NCI-H1694 (cell line): ENCODE measurements around the gene SELENOF.
A peak's percentile ranks its signal among the peaks of the same experiment; 100 is the strongest.
"Not testable (repeated sequence)": the region's sequence is repeated elsewhere in the genome, so short reads cannot be mapped to it uniquely, and the experiment has no call there.

Experiments used
- DNase-seq: peaks from one replicate; lab custom pipeline; 2025; lab: John Stamatoyannopoulos, UW

The SELENOF gene

DNA sequence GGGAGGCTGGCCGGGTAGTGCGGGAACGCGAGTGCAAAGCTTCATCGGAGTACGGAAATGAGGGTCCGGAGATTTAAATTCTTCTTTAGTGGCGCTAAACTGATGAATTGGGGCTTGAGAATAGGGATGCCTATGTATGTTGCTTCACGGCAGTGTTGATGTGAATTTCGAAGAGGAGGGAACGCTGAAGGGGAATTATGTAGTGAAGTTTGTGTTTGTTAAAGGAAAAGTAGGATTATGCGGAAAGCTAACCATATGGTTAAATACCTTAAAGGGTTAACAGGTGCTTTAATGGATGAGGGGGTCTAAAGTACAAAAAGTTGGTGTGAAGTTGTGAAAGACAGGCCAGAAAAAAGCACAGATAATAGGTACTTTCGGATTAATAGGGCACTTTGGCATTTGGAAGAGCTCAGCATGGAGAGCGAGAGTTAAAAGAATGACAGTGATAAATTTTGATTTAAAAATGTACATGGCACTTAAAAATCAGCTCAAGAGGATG lies 1.9 kb upstream of the SELENOF start:
- no peak for DNase-seq

DNA sequence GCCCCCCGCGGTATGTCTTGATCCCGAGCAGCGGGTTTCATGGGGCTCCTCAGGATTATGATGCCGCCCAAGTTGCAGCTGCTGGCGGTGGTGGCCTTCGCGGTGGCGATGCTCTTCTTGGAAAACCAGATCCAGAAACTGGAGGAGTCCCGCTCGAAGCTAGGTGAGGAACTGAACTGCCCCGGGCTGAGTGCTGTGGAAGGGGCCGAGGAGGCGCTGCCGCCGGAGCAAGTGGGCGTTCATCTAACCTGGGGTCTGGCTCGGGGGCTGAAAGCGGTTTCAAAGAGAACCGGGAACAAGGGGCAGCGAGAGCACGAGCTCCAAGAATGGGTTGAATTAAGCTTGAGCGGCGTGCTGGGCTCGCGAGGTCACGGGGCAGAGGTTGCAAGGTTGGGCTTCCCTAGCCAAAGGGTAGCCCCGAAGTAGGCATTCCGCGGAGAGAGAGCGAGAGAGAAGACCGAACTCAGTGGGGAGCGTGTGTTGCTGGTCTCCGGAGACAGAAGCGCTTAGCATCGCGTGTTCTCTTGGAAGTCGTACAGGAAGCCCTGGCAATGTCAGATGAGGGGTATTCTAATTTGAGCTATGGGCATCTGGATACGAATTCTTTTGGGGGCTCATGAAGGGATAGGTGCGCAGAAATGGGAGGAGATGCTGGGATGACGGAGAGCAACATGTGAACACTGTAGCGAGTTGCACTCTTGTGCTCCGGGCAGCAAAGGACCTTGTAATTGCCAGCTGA lies 1.2 kb upstream of the SELENOF start:
- peak; percentile 26 for DNase-seq

DNA sequence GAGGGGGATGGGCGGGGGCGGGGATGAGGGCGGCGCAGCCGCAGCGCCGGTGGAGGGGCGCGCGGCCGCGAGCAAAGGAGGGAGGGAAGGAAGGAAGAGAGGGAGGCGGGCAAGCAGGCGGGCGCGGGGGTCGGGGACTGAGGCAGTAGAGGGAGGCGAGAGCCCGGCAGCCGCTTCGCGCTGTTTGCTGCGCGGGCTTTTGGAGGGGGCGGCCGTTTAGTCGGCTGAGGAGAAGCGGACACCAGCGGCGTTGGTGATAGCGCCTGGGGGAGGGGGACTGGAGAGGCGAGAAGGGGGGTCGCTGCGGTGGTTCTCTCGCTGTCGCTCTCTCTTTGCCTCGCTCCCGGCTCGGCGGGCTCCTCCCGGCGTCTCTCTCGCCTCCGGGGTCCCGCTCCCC lies 673 bp upstream of the SELENOF start, which contains the start of gene HS2ST1:
Gene HS2ST1, plus strand, starts transcription at position 35 of the 397 bp plus-strand sequence.
- no peak for DNase-seq

DNA sequence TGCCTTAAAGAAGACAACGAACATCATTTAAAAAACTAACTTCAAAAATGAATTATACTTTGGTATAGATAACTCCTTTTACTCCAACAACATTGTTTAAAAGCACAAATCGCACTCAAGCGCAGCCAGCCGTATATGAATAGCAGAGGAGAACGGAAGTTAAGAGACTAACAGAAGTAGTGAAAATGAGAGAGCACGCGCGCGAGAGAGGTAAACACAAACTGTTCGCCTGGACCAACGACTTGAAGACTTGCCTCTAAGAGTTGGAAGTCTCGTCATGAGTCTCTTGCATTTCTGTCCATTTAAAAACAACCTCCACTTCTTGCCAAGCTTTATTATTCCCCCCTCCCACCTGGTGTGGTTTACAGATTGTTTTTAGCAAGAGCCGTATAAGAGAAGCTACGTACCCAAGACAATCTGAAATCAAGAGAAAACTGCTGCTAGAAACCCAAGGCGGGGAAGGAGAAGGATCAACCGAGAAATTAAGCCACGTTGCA lies 479 bp downstream of the SELENOF start:
- DNase-seq = no peak

DNA sequence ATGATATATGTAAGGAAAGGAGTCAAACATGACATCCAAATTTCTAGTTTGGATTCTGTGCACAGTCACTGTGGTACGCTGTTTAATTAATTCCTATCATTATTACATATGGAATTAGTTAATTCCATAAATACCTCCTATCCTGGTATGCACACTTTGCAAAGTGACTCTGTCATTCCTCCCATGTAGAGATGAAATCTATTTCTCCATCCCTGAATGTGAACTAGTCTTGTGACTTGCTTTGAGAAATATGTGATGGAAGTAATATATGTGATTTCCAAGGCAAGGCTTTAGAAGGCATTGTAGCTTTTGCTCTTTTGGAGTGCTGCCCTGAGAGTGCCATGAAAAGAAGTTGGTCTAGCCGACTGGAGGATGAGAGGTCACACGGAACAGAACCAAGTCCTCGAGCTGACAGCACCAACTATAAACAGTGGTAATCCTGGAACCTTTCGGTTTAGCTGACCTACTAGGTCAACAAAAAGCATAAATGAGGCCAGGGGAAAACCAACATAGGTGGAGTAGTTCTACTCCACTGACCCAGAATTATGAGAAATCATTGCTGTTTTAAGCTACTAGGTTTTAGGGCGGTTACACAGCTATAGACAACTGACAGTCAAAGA lies 1.5 kb downstream of the SELENOF start:
- no peak for DNase-seq

DNA sequence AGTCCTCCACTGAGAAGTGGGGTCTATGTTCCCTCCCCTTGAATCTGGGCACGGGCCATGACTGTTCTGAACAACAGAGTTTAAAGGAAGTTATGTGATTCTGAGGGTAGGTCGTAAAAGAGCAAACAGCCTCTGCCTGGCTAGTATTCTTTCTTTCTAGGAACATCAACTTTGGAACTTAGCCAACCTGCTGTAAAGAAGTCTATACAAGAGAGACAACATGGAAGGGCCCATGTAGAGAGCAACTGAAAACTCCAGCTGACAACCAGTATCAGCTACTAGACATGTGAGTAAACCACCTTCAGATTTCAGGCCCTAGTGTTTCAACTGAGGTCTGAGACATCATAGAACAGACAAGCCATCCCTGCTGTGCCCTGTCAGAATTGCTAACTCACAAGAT lies 7.5 kb downstream of the SELENOF start:
- no peak for DNase-seq

DNA sequence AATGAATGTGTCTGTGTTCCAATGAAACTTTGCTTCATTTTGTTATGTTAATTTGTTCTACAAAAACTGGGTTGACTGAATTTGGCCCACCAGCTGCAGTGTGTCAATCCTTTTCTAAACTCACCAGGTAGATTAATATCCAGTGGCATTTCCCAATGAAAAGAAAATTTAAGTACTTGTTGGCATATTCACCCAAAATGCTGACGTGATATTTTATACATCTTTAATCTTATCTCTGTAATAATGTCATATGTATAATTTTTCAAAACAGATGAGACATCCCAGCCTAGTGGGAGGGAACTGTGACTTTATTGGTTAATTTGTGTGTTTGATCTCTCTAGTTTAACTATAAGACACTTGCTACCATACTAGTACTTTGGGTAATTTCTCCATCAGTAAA lies 8.1 kb downstream of the SELENOF start:
- no peak for DNase-seq

DNA sequence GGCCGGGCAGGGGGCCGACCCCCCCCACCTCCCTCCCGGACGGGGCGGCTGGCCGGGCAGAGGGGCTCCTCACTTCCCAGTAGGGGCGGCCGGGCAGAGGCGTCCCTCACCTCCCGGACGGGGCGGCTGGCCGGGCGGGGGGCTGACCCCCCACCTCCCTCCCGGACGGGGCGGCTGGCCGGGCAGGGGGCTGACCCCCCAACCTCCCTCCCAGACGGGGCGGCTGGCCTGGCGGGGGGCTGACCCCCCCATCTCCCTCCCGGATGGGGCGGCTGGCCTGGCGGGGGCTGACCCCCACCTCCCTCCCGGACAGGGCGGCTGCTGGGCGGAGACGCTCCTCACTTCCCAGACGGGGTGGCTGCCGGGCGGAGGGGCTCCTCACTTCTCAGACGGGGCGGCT lies 14.5 kb downstream of the SELENOF start:
- not testable (repeated sequence) for DNase-seq

DNA sequence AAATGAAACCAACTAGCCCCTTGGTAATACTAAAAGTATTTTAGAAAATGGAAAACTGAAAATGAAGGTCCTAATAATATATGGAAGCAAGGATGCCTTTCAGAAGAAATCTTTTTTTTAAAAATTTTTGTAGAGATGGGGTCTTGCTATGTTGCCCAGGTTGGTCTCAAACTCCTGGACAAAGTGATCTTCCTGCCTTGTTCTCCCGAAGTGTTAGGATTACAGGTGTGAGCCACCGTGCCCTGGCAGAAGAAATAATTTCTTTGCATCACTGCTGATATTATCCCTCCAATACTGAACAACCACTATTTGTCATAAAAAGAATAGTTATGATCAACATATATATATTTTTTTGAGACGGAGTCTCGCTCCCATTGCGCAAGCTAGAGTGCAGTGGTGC lies 25.6 kb downstream of the SELENOF start:
- no peak for DNase-seq

DNA sequence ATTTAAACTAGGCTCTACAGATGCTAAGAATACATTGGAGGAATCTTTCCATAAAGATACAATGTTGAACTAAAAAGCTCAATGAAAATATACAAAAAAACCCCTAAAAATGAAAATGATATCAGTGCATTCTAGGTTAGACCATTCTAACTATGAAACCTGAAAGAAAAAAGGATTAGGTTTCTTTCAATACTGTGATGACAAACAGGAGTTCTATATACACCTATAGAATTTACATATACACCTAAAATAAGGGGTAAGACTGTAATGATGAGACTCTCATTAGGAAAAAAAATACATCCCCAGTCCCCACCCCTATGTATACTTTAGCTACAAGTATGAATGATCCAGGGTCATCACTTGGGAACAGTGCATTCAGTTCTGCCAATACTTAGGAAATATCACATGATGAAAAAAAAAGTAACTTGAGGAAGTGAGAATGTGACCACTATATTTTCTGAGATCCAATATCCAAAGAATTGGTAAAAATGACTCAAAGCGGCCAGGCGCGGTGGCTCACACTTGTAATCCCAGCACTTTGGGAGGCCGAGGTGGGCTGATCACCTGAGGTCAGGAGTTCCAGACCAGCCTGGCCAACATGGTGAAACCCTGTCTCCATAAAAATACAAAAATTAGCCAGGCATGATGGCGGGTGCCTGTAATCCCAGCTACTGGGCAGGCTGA lies 26.3 kb downstream of the SELENOF start:
- DNase-seq = no peak

DNA sequence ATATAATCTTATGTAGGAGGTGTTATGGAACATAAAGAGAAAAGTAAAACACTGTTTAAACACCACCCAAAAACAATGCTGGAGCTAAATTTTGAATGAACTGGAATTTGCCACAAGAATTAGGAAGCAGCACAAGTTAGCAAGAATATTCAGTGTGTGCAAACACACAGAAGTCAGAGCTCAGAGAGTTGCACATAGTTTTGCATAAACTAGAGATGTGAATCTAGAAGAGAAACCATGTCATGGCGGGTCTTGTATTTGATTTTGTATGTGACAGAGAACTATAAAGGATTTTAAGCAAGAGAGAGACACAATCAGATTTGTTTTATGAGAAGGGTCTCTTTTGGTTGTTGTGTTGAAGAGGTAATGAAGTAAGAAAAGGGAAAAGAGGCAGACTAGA lies 38.2 kb downstream of the SELENOF start:
- no peak for DNase-seq

DNA sequence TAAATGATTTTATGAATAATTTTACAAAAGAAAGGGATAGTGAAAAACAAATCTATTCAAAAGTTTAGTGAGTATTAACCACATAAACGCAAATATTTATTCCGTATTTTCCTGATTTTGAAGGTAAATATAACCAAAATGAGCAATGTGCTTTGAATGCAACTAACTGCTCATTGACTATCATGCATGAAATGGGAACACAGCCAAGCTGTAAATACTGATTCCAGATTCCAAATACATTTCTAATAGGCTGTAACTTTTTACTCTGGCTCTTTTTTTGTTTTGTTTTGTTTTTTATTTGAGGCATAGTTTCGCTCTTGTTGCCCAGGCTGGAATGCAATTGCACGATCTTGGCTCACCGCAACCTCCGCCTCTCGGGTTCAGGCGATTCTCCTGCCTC lies 41.8 kb downstream of the SELENOF start:
- DNase-seq = peak; percentile 25

DNA sequence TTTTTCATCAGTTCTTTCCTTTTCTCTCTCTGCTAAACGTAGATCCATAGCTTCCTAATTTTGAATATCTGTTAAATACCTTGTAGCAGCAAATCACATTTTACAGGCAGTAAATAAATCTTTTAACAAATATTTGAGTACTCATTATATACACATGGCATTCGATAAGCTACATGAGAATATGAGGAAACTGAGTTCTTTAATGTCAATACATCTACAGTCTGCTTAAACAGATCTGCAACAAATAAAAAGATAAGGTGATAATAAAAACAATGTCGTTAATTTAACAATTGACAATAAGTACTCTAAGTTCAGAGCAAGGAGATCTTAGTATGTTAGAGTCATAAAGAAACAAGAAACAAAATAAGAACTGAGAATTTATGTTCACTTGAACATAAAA lies 42.9 kb downstream of the SELENOF start:
- DNase-seq = no peak

DNA sequence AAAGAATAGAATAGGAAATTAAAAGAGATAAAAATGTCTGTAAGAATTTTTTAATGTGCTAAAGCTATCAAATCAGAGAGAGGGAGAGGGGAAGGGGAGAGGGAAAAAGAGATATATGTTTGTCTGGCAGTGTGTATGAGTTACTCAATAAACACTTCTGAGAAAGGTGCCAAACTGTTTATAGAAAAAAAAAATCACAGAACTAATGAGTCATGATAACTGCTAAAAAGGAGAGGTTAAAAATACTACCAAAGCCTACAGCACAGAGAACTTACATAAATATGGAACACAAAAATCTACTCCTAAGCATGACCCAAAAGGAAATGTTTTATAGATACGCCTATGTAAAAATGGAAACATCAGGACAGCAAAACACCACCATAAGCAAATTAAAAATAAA lies 45.4 kb downstream of the SELENOF start:
- DNase-seq = no peak

DNA sequence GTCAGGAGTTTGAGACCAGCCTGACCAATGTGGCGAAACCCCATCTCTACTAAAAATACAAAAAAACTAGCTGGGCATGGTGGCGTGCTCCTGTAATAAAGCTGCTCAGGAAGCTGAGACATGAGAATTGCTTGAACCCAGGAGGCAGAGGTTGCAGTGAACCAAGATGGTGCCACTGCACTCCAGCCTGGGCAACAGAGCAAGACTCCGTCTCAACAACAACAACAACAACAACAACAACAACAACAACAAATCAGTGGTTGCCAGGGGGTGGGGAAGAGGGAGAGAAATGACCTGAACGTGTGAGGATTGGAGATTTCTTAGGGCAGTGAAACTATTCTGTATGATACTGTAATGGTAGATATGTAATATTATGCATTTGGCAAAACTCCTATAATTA lies 46.6 kb downstream of the SELENOF start:
- DNase-seq = not testable (repeated sequence)

DNA sequence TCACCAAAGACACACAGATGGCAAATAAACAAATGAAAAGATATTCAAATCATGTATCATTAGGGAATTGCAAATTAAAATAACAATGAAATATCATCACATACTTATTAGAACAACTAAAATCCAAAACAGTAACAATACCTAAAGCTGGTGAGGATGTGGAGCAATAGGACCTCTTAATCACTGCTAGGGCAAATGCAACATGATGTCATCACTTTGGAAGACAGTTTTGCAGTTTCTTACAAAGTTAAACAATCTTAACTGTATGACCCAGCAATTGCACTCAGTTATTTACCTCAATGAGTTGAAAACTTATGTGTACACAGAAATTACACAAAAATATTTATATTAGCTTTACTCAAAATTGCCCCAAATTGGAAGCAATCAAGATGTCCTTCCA lies 47.3 kb downstream of the SELENOF start:
- no peak for DNase-seq

DNA sequence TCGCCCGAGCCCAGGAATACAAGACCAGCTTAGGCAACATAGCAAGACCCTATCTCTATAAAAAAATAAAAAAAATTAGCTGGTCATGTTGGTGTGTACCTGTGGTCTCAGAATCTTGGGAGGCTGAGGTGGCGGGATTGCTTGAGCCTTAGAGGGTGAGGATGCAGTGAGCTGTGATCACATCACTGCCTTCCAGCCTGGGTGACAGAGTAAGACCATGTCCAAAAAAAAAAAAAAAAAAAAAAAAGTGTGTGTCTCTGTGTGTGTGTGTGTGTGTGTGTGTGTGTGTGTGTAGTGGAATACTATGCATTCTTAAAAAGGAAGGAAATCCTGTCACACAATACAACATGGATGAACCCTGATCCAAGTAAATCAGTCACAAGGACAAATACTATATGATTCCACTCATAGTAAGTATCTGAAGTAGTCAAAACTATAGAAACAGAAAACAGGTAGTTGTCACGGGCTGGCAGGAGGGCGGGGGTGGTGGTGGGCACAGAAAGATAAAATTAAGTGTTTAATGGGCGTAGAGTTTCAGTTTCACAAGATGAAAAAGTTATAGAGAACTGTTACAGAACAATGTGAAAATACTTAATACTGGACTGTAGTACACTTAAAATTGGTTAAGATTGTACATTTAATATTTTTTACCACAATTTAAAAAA lies 47.8 kb downstream of the SELENOF start:
- no peak for DNase-seq

DNA sequence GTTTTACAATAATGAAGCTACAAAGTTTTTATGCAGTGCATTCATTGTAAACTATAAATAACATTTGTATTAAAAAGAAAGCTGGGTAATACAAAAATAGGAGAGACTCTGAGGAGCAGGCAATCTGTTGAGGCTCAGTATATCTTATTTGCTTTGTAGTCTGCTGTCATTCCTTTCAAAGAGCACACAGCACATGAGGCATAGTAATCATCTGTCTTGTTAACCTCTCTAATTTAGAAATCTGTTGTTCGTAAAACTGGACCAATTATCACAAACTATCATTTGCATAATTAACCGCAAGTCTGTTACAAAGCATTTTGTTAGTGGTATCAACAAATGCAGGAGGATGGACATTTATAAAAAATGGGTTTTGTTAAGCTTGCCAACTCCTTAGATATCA lies 51.0 kb downstream of the SELENOF start:
- no peak for DNase-seq

DNA sequence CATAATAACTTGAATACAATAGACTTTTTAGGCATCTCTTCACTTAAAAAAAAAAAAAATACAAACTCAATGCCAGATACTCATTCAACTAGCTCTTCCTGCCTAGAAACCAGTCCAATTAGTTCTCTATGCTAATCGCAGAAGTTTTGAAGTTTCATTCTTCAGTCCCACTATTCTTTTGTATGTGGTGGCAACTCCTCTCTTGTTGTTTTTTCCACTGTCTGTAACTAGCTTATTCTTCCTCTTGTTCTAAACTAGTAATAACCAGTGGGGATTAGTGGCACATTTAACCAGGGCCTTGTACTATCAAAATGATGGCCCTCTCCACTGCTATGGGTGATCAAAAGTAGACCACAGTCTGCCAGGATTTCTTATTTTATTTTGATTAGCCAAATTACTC lies 52.5 kb downstream of the SELENOF start:
- no peak for DNase-seq

DNA sequence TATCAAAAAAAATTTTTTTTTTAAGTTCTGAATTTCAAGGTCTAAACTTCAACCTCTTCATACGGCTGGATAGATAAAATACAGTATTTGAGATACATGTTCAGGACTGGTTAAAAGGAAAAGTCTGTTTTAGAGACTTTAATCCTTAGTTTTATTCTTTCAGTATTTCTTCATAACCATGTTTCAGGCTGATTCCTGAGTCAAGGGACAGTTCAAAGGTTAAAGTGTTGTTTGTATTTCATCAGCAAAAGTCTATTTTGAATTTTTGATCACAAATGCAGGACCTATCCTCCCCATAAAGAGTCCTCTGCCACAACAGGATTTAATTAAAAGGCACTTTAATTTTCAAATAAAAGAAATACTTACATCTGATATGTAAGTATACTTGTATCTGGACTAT lies 53.5 kb downstream of the SELENOF start:
- DNase-seq = no peak

DNA sequence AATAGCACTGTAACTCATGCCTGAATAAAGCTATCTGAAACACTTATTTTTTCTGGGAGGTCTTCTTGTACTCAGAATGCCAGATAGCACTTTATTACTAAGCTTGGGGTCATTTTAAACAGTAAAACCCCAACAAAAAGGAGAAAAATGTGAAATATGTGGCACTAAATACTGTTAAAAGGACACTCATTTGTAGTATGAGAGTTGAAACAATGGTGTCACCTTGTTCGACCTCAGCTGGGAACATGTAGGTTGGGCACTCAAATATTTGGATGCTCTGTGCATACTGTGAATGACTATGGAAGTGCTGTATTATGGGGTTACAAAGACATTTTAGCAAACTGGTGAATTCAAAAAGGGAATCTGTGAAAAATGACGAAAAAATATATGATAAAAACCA lies 53.9 kb downstream of the SELENOF start:
- no peak for DNase-seq

DNA sequence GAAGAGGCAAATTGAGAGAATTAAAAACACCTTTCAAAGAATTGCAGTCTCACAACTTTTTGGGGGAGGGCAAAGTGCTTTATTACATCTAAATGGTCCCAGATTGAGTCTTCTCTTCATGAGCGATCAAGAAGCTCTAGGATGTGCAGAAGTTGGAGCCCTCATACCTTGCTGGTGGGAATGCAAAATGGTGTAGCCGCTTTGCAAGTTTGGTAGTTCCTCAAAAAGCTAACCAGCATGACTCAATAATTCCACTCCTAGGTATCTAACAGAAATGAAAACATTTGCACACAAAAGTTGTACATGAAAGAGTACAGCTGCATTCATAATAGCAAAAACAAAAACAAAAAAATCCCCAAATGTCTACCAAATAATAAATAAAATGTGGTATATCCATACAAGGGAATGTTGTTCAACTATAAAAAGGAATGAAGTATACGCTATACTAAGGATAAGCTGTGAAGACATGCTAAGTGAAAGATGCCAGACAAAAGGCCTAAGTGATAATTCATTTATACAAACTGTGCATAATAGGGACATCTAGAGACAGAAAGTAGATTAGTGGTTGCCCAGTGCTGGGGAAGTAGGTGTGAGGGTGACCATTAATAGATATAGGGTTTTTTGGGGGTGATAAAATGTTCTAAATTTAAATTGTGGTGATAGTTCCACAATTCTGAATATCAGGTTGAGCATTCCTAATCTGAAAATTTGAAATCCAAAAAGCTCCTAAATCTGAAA lies 55.2 kb downstream of the SELENOF start:
- DNase-seq = no peak
